RPMI8226 (cell line): Measurements from ENCODE around the gene MFAP4.
A peak's percentile ranks its signal among the peaks of the same experiment; 100 is the strongest.

Source experiments
- DNase-seq: peaks from one replicate; pipeline ENCODE4 v3.0.0-alpha.2; 2015

The MFAP4 gene

DNA sequence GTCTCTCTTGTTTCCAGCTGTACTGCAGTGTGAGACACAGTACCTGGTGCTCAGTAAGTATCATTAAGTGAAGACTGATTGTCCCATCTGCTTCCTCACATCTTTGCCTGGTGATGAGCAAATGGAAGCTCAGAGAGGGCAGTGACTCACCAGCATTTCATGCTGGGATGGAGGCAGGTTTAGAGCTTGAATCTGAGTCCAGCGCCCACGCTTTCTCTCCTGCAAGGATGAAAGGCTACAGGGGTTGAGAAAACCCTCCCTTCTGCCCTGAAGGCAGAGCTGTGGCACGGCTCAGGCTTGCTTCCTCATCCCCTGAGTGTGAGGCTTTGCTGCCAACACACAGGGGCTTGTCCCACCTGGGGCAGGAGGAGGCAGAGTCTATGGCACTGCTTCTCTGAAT is 22.5 kb upstream of the MFAP4 start:
- no peak for DNase-seq

DNA sequence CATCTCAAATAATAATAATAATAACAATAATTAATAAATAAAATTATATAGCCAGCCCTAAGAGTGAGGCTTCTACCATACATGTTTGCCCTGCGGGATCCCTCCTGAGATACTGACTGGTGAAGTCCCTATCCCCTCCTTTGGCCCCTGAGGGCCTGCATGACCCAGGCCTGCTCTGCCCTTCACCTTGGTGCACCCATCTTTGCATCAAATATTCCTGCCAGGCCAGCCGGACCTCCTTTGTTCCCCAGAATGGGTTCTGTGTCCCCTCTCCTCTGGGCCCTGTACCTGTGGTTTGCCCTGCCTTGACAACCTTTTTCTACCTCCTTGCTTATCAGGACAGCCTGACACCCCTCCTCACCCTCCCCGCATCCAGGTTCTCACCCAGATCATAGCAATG is 22.1 kb upstream of the MFAP4 start:
- no peak for DNase-seq

DNA sequence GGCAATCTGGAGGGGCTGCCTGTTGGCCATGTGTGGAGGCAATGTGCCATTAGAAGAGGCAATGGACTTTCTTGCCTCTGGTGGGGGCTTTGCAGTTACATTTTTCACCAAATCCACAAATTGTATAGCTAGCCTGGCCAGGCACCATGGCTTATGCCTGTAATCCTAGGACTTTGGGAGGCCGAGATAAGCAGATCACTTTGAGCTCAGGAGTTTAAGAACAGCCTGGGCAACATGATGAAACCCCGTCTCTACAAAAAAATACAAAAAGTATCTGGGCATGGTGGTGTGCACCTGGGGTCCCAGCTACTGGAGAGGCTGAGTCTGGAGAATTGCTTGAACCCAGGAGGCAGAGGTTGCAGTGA is 21.3 kb upstream of the MFAP4 start:
- no peak for DNase-seq

DNA sequence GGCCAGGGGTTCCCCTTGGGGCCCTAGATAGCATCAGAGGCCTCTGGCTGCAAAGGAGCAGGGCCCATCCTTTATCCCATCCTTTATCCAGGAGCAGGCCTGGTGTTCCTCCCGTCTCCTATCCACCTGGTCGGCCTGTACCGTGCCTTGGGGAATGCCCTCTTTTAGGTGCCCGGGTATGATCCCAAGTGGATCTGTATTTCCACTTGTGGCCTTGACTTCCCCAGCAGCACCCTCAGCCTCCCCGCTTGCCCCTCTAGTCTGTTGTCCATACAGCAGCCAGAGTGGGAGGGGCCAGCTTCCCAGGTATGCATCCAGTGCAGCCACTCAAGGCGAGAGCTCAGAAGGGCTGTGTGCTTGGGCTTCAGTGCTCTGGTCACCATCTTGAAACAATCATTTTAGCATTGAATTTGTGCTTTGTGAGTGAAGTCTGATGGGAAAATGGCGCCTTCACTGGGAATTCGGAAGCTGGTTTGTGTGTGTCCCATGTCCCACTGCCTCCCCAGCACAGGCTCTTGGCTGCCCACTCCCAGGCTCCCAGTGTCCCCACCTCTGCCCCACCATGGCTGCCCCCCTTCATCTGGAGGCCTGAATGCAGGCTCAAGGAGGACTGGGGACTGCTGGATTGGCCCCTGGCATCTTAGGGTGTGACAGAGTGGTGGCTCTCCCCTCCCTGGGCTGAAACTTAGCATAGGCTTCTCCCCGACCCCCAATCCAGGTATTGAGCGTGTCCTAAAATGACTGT is 20.8 kb upstream of the MFAP4 start:
- DNase-seq = no peak

DNA sequence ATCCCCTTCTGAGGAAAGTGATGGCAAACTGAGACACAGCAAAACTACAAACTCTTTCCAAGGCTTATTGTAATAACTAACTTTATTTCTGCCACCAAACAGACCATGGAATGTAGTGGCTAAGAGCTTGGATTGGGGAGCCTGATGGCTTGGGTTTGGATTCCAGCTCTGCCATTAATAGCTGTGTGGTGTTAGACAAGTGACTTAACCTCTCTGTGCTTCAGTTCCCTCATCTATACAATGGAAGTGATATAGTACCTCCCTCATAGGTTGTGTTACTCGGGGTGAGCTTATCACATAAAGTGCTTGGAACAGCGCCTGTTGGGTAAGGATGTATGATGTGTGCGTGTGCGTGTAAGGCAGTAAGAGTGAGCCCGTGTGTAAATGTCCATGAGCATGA is 18.1 kb upstream of the MFAP4 start:
- DNase-seq = no peak

DNA sequence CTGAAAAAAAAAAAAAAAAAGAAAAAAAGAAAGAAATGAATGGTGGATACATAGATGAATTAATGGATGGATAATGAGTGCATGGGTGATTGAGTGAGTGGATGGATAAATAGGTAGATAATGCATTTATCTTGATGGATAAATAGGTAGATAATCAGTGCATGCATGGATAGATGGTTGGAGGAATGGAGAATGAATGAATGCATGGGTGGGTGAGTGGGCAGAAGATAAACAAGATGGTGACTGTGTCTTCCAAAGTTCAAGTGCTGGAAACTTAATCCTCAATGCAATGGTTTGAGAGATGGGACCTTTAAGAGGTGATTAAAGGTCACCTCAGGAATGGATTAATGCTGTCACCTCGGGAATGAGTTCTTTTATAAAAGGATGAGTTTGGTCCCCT is 17.3 kb upstream of the MFAP4 start:
- DNase-seq = no peak

DNA sequence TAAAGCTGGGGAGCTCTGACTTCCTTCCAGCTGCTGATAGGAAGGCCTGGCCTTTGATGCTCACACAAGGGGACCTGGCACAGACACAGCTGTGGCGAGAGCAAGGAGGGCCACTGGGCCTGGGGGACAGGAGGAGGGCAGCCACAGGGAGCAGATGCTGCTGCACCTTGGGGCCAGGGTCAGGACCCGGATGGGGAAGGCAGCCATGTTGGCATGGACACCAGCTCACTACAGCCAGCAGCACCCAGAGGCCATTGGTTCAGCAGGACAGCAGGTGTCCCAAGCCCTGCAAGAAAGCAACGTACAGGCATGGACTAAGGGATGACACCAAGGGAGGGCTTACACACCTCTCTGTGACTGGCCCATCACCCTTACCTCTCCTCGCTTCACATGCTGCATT is 16.0 kb upstream of the MFAP4 start:
- DNase-seq = no peak

DNA sequence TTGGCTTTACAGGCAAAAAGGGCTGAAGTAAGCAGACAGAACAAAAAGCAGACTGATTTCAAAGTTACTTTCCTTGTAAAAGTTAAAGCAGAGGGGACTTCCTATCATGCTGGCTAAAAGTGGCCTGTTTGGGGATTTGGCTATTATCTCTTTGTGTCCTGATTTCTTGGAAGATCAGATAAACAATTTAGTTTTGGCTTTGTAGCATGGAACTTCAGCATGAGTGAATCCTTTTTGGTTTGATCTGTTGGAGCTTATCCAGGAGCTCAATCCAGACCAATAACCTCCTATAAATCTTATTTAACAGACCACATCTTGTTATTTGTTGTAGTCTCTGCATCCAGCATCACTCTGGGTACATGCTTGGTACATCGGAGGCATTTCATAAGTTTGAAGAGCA is 15.2 kb upstream of the MFAP4 start:
- DNase-seq = no peak

DNA sequence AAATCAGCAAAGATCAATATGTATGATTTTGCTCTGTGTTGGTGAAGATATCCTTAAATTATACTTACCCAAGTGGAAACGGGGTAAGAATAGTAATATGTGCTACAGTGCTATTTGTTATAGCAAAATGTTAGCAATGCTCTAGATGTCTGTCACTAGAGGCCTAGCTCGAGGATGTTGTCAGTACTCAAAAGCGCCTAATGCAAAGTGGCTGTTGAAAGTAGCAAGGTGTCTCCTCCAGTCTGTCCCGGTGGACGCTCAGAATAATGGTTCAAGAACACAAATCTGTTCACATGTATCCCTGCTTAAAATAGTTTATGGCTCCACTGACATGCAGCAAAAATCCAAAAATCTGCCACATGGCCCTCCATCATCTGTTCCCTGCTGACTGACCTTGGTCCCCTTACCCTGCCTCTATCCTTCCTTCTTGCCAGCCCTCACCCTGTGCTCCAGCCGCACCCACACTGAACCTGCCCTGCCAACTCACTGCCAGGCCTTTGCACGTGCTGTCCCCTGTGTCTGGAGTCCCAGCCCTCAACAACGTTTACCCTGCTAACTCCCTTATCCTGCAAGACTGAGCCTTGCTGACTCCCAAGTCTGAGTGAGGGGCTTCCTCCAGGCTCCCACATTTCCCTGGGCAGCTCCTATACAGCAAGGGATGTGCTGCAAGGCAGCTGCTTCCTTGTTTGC is 14.5 kb upstream of the MFAP4 start:
- DNase-seq = no peak

DNA sequence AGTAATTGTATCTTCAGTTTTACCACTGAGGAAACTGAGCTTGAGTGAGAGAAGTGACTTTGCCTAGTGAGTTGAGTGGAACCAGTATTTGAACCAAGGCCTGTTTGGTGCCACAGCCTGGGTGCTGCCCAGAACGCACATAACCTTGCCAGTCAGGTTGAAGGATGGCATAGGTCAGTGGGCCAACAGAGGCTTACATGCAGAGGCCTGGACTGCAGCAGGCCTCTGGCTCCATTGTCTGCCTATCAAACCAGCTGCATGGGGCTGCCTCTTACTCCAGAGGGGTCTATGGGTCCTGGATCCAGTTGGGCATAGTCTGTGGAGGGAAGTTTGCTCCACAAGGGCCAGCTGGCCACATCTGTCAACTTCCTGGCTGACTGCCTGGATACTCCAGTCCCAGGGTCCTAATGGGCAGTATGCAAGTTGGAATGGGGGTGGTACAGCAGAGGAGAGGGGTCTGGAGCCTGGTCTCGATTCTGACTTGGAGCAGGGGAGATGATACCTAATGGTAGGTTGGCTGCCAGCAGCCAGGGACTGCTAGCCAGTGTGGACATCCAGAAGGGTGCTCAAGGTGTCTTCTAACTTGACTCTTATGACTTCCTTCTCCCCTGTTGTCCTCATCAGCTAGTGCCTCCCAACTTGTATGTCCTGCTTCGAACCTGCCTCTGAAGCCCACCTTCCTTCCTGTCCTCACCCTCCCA is 12.9 kb upstream of the MFAP4 start:
- no peak for DNase-seq

DNA sequence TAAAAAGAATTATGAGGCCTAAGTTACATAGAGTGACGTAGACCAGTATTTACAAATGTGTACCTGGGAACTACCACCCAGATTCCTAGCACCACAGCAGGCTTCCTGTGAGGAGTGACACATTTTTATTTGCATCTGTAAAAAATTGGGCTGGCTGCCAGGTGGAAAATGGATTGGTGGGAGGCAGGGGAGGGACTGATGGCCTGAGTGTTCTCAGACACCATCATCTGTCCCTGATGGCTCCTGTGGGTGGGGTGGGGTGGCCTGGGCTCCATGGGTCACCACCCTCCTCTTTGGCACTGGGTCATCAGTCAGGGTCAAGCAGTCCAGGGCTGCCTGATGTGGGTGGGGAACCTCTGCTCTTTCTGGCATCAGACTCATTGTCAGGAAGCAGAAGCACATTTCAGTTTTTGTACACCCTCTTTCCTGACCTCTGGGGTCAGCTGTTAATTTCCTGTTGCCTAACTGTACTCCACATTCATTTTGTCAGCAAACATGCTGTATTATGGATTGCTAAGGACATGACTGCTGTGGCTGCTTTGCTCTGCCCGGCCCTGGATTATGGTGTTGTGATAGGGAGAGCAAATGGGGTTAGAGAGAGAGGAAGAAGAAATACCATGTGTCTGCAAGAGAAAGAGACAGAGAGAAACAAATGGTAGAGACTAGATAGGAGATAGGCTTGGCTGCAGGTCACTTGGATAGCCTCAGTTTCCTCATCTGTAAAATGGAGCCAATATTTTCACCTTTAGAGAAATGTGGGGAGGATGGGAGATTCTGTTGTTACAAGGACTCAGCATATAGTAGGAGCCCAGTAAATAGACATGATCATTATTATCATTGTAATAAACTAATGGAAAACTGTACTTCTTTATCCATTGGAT is 11.6 kb upstream of the MFAP4 start:
- no peak for DNase-seq

DNA sequence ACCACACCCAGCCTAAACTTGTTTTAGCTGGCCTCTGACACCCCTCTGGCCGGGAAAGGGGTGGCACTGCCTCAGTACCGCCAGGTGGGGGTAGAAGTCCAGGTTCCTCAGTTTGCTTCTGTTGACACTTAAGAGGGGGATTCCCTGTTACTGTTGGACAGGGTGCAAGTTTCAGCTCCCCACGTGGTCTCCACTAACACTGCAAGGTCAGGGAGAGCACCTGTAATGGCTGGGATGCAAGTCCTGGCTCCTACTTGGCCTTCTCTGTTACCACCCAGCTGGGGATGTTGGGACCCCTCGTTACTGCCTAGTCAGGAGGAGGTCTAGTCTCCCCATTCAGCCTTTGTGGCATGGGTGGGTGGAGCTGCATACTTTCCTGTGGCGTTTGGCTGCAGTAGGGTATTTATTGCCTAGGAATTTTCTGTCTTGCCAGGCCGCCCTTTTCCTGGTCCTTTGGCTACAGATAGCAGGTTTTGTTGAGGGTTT is 10.6 kb upstream of the MFAP4 start:
- peak; percentile 33 for DNase-seq

DNA sequence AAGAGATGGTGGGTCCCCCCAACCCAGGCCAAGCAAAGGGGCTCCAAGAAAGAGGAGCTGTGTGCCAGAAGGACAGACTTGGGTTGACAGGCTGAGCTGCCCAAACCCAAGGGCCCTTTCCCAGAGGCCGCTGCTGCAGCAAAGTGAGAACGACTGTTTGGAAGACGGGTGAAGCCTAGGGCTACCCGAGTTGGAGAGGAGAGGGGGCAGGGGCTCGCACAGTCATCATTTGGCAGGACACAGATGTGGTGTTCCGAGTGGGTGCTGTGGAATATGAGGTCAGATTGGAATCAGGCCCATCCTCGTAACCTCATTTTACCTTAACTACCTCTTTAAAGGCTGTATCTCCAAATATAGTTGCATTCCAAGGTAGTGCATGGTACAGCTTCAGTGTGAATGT is 5.3 kb upstream of the MFAP4 start:
- DNase-seq = no peak

DNA sequence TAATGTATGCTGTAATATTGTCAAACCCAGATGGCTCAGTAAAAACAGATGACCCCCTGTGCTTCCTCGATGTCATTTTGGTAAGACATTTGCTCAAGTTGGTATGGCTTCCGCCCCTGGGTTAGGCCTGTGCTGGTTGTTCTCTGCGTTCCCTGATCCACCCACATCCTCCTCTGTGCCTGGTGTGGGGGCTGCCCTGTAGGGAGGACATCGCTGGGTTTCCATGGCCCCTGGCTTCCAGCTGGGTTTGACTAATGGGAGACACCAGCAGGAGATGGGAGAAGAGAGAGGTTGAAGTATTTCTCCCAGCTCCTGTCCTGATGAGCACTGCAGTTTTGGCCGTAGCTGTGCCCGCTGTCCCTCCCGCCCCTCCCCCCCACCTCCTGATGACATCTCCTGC is 4.4 kb upstream of the MFAP4 start:
- no peak for DNase-seq

DNA sequence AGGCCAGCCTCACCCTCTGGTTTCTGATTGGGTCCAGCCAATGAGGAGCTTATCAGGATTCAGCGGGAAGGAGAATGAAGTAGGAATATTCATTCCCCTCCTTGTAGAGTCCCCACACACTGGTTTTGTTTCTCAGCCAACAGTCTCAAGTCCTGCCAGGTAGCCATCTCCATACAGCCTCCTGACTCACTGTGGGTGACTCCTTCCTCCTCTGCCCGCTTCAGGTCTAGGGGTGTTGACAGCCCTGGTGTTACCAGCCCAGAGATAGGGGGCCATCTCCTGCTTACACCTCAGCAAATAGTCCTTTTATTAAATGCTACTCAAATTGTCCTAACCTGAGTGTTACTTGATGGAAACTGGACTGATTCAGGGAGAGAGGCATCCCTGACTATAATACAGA is 4.0 kb upstream of the MFAP4 start:
- DNase-seq = no peak

DNA sequence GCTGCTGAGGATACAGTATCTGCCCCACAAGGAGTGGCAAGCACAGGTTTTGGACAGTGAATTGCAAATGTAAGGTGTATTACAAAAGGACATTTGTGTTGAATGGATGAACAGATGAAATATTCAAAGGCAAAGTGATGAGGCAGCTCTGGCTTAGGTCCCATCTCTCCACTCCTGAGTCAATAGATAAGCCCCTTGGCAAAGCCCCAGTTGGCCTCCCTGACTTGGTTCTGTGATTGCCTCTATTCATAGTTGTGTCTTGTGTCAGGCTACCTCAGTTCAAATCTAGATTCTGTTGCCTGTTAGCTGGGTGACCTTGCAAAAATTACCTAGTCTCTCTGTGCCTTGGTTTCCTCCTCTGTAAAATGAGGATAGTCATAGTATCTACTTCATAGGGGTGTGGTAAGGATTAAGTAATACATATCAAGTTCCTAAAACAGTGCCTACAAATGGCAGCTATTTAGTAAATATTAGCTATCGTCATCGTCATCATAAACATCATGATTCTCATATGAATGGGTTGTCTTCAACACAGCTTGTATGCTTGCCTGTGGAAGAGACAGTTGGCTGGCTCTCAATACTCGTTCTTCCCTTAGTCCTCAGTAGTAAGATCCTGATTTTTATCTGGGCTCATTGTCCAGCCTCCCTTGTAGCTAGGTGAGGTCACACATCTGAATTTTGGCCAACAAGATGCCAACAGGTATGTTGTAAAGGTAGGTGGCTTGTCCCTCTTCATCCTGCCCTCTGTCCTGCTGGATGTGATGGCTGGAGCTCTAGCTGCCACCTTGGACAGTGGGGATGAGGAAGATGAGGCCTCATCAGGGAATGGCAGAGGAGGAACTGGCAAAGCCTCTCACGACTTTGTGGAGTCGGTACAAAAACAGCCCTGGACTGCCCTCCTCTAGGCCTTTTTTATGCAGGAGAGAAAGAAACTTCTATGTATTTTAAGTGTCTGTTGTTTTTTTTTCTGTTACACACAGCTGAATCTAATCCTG is 2.1 kb upstream of the MFAP4 start:
- no peak for DNase-seq

DNA sequence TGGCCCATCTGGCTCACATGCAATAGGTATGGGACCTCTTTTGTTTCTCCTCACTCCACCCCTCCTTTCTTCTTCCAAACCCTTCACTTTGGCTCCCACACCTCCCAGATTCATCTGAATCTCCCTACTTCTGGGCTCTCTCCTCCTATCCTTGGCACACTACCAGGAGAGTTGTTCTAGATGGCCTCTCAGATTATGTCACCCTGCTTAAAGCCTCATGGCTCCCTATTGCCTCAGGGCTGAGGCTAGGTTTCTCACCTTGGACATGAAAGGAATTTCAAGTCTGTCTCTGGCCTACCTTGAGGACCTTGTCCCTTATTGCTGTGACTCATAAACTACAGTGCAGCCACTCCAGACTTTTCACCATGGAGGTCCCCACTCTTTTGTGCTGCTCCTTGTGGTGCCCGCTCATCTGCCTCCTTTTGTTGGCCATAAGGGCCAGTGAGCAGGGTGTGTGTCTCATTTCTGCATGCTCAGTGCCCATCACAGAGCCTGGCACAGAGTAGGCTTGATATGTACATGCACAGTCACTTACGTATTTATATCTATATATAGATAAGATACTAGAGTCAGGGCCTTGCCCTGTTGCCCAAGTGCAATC is 1.0 kb upstream of the MFAP4 start:
- DNase-seq = no peak

DNA sequence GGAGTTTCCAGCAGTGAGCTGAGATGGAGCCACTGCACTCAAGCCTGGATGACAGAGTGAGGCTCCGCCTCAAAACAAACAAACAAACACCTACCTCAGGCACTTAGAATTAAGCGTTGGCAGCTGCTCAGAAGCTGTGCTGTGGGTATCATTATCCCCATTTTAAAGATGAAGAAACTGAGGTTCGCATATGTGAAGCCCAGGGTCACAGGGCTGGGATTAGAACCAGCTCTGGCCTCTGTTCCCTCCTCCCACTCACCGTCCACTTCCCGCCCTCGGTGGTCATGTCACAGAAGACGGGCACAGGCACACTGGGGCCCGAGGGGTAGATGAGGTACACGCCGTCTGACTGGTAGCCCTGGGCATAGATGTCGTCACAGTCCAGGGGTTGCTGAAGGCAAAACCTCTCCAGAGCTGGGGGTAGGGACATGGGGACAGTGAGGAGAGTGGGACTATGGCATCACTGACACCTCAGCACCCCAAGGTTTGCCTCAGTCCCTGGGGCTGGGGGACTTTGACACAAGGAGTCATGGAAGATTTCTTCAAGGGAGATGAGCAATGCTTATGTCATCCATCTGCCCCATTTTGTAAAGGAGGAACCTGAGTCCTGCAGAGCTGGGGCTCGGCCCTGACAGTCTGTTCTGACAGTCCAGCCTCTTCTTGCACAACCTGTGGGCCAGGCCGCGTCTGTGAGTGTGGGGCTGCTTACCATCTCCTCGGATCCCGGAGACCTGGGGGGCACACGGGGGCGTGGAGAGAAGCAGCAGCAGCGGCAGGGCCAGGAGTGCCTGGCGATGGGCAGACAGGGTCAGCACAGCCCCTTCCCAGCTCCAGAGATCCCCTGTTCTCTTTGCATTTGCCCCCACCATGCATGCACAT is 700 bp downstream of the MFAP4 start:
- no peak for DNase-seq

DNA sequence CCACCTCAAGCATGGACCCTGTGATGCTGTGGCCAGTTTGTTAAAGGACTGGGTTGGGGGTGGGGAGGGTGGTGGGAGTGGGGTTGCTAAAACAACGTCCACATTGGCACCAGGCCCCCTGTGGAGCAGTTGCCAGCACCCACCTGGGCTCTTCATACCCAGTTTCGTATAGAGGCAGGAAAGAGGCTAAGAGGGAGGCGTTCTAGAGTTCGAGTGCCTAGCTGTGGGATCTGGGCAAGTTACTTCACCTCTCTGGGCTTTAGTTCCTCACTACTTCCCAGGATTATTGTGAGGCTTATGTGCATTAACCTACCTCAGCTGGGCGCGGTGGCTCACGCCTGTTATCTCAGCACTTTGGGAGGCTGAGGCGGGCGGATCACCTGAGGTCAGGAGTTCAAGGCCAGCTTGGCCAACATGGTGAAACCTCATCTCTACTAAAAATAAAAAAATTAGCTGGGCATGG is 1.4 kb downstream of the MFAP4 start:
- no peak for DNase-seq

DNA sequence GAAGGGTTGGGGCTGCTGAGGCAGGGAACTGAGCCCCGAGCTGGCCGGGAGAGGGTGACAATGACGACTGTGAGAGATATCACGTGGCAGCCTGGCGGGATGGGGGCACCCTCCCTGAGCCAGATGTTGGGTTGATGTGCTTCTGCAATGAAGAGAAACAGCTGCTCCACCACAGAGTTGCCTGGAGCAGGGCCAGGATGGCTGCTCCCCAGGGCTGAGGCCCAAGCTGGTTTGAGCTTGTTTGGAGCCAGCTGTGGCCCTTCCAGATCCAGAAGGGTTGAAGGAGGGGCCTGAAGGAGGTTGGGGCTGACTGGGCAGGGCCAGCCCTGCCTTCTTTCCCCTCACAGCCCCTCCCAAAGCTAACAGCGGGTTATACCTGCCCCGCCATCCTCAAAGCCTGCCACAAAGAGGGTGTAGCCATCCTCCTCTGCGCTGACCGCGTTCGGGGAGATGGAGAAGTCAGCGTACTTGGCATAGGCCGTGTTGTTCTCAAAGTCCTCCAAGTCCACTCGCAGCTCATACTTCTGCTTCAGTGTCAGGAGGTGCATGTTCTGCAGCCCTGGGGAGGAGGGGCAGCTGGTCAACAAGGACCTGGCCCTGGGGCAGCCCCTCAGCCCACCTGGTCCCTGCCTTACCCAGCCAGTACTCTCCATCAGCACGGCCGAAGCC is 2.1 kb downstream of the MFAP4 start:
- peak; percentile 91 for DNase-seq
